ENCODE results near the gene FKBP6. TPM values are rescaled to one million over a fixed set of nuclear protein-coding genes. Genes with fewer than 3 reads are reported as not detected.
"Not testable (repeated sequence)": the region's sequence is repeated elsewhere in the genome, so short reads cannot be mapped to it uniquely, and the experiment has no call there.

Gene FKBP6, protein sequence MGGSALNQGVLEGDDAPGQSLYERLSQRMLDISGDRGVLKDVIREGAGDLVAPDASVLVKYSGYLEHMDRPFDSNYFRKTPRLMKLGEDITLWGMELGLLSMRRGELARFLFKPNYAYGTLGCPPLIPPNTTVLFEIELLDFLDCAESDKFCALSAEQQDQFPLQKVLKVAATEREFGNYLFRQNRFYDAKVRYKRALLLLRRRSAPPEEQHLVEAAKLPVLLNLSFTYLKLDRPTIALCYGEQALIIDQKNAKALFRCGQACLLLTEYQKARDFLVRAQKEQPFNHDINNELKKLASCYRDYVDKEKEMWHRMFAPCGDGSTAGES
- not detected in 2 replicates for total RNA-seq

DNA sequence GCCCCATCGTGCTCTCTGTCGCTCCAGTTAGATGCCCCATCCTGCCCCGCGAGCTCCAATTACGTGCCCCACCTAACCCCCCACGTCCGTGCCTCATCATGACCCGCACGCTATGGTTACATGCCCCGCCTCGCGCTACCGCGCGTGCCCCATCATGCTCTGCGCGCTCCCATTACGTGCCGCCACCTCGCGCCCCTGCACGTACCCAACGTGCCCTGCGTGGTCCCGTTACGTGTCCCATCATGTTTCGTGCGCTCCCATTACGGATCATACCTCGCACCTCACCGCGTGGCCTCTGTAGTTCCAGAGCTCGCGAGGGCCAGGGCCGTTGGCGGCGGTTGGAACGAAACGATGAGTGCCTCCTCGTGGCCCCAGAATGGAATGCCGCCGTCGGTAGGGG, at the start of gene FKBP6, which contains the start of gene TRIM50:
Gene FKBP6 (plus strand): TSS at position 240 of the 400 bp plus-strand sequence. CDS start 268 bp downstream, outside the sequence.
Gene TRIM50 (minus strand): TSS at position 161 of the 400 bp plus-strand sequence. CDS start 3,295 bp downstream, outside the sequence.
- H3K9me3 Mint-ChIP-seq; H3K4me3 Mint-ChIP-seq; H3K4me1 Mint-ChIP-seq (ENCODE audit: low read depth); intact Hi-C loops (cut with micrococcal nuclease); H3K36me3 Mint-ChIP-seq (ENCODE audit: low read depth); H3K27ac Mint-ChIP-seq; H3K27me3 Mint-ChIP-seq (ENCODE audit: insufficient read depth); DNase-seq (ENCODE audit: low spot score): not testable (repeated sequence)

DNA sequence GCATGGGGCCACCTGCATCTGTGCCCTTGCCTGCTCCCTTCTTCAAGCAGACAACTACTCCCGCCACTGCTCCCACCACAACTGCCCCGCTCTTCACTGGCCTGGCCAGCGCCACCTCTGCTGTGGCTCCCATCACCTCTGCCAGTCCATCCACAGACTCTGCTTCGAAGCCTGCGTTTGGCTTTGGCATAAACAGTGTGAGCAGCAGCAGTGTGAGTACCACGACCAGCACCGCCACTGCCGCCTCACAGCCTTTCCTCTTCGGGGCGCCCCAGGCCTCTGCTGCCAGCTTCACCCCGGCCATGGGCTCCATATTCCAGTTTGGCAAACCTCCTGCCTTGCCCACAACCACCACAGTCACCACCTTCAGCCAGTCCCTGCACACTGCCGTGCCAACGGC, 30.7 kb upstream of the FKBP6 start:
- intact Hi-C loops (cut with micrococcal nuclease); H3K27ac Mint-ChIP-seq; DNase-seq (ENCODE audit: low spot score); H3K27me3 Mint-ChIP-seq (ENCODE audit: insufficient read depth); H3K36me3 Mint-ChIP-seq (ENCODE audit: low read depth); H3K9me3 Mint-ChIP-seq; H3K4me1 Mint-ChIP-seq (ENCODE audit: low read depth); H3K4me3 Mint-ChIP-seq: not testable (repeated sequence)

DNA sequence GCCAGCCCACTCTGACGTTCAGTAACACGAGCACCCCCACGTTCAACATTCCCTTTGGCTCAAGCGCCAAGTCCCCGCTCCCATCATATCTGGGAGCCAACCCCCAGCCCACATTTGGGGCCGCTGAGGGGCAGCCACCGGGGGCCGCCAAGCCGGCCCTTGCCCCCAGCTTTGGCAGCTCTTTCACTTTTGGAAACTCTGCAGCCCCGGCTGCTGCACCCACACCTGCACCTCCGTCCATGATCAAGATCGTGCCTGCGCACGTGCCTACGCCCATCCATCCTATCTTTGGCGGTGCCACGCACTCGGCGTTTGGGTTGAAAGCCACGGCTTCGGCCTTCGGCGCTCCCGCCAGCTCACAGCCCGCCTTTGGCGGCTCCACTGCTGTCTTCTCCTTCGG, 30.3 kb upstream of the FKBP6 start:
- H3K9me3 Mint-ChIP-seq; DNase-seq (ENCODE audit: low spot score); H3K4me1 Mint-ChIP-seq (ENCODE audit: low read depth); H3K4me3 Mint-ChIP-seq; H3K27me3 Mint-ChIP-seq (ENCODE audit: insufficient read depth); H3K27ac Mint-ChIP-seq; H3K36me3 Mint-ChIP-seq (ENCODE audit: low read depth); intact Hi-C loops (cut with micrococcal nuclease): not testable (repeated sequence)

DNA sequence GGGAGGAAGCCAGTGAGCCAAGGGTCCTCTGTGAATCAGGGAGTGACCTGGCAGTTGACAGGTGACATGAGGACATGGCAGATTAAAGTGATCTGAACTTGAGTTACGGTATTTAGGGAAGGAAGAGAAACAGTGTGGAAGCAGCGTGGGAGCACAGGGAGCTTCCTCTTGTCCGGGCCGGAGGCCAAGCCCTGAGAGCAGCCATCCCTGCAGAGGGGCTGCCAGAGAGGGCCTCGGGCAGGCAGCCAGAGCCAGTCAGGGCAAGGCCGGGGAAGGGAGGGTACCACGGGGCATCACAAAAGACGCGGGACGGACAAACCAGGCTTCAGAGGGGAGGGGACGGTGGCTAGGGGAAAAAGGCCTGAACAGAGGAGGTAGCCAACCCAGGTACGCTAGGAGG, 28.1 kb upstream of the FKBP6 start:
- H3K9me3 Mint-ChIP-seq; intact Hi-C loops (cut with micrococcal nuclease); H3K4me1 Mint-ChIP-seq (ENCODE audit: low read depth); H3K27me3 Mint-ChIP-seq (ENCODE audit: insufficient read depth); H3K4me3 Mint-ChIP-seq; H3K27ac Mint-ChIP-seq; DNase-seq (ENCODE audit: low spot score); H3K36me3 Mint-ChIP-seq (ENCODE audit: low read depth): not testable (repeated sequence)

DNA sequence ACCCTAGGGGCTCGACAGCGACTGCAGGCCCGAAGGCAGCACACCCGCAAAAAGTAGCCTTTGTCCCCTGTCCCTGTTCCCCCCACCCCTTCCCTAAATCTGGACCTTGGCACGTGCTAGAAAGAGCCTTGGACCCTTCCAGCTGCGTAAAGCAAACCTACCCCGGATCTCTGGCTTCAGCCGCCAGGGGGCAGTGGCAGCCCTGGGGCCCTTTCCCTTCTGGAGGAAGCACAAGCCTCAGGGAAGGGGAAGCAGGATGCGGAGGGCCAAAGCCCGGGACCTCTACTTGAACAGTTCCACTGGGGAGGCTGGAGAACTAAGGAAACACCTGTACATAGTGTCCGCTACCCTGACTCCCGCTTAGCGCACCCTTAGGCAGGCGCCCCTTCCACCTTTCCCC, 26.9 kb upstream of the FKBP6 start:
- DNase-seq (ENCODE audit: low spot score); H3K27me3 Mint-ChIP-seq (ENCODE audit: insufficient read depth); H3K9me3 Mint-ChIP-seq; H3K27ac Mint-ChIP-seq; H3K4me1 Mint-ChIP-seq (ENCODE audit: low read depth); H3K4me3 Mint-ChIP-seq; intact Hi-C loops (cut with micrococcal nuclease): not testable (repeated sequence)
- peaks cover 13% of the 10 kb centered on the region for H3K36me3 Mint-ChIP-seq (ENCODE audit: low read depth)

DNA sequence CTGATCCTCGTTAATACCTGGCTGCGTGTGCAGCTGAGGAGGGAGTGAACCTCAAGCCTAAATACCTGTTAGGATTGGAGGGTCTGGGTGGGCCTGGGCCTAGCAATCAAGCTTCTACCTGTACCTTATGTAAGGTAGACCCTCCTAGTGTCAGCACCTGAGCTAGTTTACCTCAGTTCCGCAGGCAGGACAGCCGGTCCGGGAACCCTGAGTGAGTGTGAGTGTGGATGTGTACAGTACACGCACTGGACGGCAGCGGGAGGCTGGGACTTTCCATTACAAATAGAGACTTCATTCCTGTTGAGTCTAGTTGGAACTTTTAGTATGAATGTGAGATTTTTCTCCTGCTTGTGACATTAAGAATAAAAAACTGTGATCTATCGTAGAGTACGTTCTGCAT, 25.1 kb upstream of the FKBP6 start:
- intact Hi-C loops (cut with micrococcal nuclease); H3K9me3 Mint-ChIP-seq; H3K27me3 Mint-ChIP-seq (ENCODE audit: insufficient read depth); DNase-seq (ENCODE audit: low spot score); H3K27ac Mint-ChIP-seq; H3K4me3 Mint-ChIP-seq: not testable (repeated sequence)
- Mint-ChIP-seq H3K36me3 (ENCODE audit: low read depth) (peaks cover 26% of the 10 kb centered on the region), H3K4me1 (ENCODE audit: low read depth) (peaks cover 18% of the 10 kb centered on the region)

DNA sequence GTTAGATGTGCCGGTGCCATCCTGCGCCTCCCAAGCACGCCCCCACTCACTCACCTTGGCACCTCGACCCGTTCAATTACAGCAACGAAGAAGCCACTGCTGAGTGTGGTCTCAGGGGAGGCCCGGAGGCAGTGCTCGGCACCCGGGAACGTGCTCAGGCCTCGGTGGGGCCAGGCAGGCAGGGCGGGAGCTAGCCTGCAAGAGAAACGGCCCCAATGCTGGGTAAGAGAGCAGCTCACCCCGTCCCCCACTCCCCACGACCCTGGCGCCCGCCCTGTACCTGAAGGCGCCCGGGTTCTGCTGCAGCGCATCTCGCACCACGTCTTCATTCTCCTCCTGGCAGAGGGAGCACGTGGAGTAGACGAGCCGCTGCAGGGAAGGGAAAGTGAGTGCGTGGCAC, 24.4 kb upstream of the FKBP6 start:
- Mint-ChIP-seq H3K27me3 (ENCODE audit: insufficient read depth) (no peaks in the 10 kb centered on the region), H3K9me3 (no peaks in the 10 kb centered on the region), H3K4me3 (no peak overlapping the region), H3K36me3 (ENCODE audit: low read depth) (peaks cover 26% of the 10 kb centered on the region), H3K4me1 (ENCODE audit: low read depth) (peaks cover 24% of the 10 kb centered on the region), H3K27ac (no peak overlapping the region)
- no peak for DNase-seq (ENCODE audit: low spot score)
- intact Hi-C loops (cut with micrococcal nuclease): no loop called here

DNA sequence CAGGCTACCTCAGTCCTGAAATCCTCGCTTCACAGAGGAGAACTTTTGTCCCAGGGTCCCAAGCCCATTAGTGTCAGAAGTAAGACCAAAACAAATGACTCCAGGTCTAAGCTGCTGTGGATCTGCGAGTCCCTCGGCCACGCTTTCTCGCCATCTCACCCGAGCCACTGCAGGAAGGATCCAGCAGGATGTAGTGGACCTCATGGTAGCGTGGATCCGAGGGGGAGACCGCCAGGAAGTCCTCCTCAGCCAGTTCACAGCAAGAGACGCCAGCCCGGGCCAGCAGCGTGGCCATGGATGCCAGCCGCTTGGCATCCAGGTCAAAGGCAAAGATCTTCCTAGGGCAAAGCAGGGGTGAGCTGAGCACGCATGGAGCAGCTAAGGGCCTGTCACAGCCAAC, 23.9 kb upstream of the FKBP6 start:
- Mint-ChIP-seq H3K9me3 (no peaks in the 10 kb centered on the region), H3K36me3 (ENCODE audit: low read depth) (peaks cover 30% of the 10 kb centered on the region), H3K27ac (no peak overlapping the region), H3K4me3 (no peak overlapping the region), H3K4me1 (ENCODE audit: low read depth) (peaks cover 27% of the 10 kb centered on the region), H3K27me3 (ENCODE audit: insufficient read depth) (no peaks in the 10 kb centered on the region)
- intact Hi-C loops (cut with micrococcal nuclease): no loop called here
- no peak for DNase-seq (ENCODE audit: low spot score)

DNA sequence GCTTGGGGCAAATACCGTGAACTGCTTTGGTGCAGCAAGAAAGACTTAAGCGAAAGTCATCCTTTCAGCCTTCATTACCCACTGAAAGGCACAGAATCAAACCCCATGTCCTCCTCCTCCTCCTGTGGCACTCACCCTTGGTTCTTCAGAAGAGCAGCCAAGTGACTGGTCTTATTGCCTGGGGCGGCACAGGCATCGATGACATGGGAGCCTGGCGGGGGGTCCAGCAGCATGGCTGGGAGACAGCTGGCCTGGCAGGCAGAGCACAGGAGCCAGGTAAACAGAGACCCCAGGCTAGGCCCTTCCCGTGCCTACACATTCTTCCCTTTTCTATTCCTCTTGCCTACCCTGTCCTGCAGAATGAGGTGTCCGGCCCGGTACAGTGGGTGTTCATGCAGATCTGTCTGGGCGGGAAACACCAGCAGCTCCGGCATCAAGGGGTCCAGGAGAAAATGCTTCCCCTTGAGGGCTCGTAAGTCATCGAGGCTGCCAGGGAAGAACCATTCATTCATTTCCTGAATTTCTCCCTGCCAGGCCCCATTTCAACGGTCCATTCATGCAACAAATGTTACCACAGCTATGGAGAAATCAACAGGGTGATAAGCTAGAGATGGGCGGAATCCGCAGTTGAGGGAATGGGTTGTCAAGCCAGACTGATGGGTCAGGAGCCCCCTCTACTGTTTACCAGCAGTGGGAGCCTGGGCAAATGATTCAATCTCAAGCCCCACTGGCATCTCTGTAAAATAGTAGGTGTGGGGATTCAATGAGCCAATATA, 23.2 kb upstream of the FKBP6 start:
- peaks cover 27% of the 10 kb centered on the region for H3K4me1 Mint-ChIP-seq (ENCODE audit: low read depth)
- DNase-seq (ENCODE audit: low spot score); H3K9me3 Mint-ChIP-seq; H3K27ac Mint-ChIP-seq; H3K4me3 Mint-ChIP-seq; H3K27me3 Mint-ChIP-seq (ENCODE audit: insufficient read depth); intact Hi-C loops (cut with micrococcal nuclease): not testable (repeated sequence)
- H3K36me3 Mint-ChIP-seq (ENCODE audit: low read depth): peaks cover 30% of the 10 kb centered on the region

DNA sequence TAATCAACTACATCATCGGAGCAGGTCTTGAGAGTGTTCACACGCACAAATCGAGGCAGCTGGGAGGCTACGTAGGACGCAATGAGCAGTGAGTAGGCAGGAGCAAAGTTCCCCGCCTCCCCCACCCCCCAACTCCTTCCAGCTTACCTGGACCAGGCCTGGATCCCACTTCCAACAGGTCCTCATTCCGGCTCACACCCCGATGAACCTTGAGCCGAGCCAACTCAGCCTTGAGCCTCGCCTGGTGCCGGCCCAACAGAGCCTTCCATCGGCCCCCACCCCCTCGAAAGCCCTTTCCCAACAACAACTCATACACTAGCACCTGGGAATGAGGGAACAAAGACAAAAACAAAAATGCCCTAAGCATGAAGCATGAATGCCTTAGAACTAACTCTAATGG, 20.5 kb upstream of the FKBP6 start:
- peaks cover 30% of the 10 kb centered on the region for H3K36me3 Mint-ChIP-seq (ENCODE audit: low read depth)
- no peaks in the 10 kb centered on the region for H3K9me3 Mint-ChIP-seq
- no peak for DNase-seq (ENCODE audit: low spot score)
- intact Hi-C loops (cut with micrococcal nuclease): no loop called here
- no peaks in the 10 kb centered on the region for H3K27me3 Mint-ChIP-seq (ENCODE audit: insufficient read depth)
- peak overlapping the region; percentile 100 for H3K4me3 Mint-ChIP-seq
- H3K27ac Mint-ChIP-seq: peak overlapping the region; percentile 49
- H3K4me1 Mint-ChIP-seq (ENCODE audit: low read depth): peaks cover 27% of the 10 kb centered on the region

DNA sequence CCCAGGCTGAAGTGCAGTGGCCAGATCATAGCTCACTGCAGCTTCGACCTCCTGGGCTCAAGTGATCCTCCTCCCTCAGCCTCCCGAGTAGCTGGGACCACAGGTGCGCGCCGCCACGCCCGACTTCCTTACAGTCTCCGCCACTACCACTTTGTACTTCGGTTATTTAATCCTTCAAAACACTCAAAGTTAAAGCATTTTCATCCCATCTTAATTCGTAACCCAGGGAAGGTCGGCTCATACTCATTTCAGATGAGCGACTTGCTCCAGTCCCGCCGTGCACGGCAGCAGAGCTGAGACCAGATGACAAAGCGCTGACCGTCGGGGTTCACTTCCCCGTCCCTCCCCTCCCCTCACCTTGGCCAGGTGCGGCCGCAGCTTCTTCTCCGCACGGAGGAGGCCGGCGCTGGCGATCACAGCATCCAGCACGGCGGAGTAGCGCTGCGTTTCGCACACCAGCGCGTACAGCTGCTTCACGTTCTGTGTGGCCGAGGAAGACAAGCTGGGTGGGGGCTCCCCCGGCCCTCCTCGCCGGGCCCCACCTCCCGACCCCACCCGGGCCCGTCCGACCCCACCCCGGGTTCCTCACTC, 19.8 kb upstream of the FKBP6 start:
- Mint-ChIP-seq H3K4me3 (peak overlapping the region; percentile 100), H3K27ac (peak overlapping the region; percentile 96), H3K4me1 (ENCODE audit: low read depth) (peaks cover 27% of the 10 kb centered on the region), H3K27me3 (ENCODE audit: insufficient read depth) (no peaks in the 10 kb centered on the region), H3K36me3 (ENCODE audit: low read depth) (peaks cover 28% of the 10 kb centered on the region), H3K9me3 (no peaks in the 10 kb centered on the region)
- intact Hi-C loops (cut with micrococcal nuclease): loop anchor here (1.0 kb wide), 1 partner anchor 214 kb away; the partner anchor contains the start of gene BAZ1B
- no peak for DNase-seq (ENCODE audit: low spot score)

DNA sequence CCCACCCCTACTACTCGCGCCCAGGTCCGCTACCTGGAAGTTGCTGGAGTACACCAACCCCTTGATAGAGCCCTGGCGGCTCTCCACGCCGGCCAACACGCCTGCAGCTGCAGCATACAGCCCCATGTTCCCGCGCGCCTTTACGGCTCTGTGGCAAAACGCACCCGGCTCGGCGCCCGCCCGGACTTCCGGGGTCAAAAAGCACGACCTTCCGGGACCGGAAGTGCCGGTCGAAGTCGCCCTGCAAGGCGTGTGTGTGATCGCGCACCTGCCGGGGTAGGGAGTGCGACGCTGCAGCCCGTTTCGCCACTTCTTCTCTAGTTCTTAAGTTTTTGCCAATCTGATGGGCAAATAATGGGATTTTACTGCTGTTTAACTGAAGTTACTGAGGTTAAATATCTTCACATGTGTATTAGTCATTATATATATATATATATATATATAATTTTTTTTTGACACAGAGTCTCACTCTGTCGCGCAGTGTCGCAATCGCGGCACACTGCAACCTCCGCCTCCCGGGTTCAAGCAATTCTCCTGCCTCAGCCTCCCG, 19.2 kb upstream of the FKBP6 start, which contains the start of gene NSUN5:
Gene NSUN5 (minus strand): TSS at position 162 of the 550 bp plus-strand sequence. CDS start 36 bp downstream, at position 126.
- Mint-ChIP-seq H3K27me3 (ENCODE audit: insufficient read depth) (no peaks in the 10 kb centered on the region), H3K4me1 (ENCODE audit: low read depth) (peaks cover 27% of the 10 kb centered on the region), H3K4me3 (peak within 1 kb of the TSS; percentile 100), H3K9me3 (no peaks in the 10 kb centered on the region), H3K36me3 (ENCODE audit: low read depth) (peaks cover 25% of the 10 kb centered on the region), H3K27ac (peak within 1 kb of the TSS; percentile 96)
- peak; percentile 88 for DNase-seq (ENCODE audit: low spot score)
- intact Hi-C loops (cut with micrococcal nuclease): loop anchor here (1.0 kb wide), 1 partner anchor 214 kb away; the partner anchor contains the start of gene BAZ1B
